ENCODE results near the gene IST1. TPM values are rescaled to one million over a fixed set of nuclear protein-coding genes. Genes with fewer than 3 reads are reported as not detected.
"Not testable (repeated sequence)": the region's sequence is repeated elsewhere in the genome, so short reads cannot be mapped to it uniquely, and the experiment has no call there.

Gene IST1
- total RNA-seq, 1 donor from 2014 or later = 157 TPM

GRCh38 chr16:71855937-71856662 is 39.2 kb upstream of the IST1 start:
- no peak overlapping the region for H3K4me3 ChIP-seq (ENCODE audit: low read depth, low read length)
- no peaks in the 10 kb centered on the region for H3K27me3 ChIP-seq (ENCODE audit: control insufficient read depth, insufficient read depth, low read length)
- TF ChIP-seq CTCF (IDR thresholded peaks at IDR 0.05; ENCODE audit: insufficient read depth, low read length, severe bottlenecking) = no peak
- no peak for DNase-seq (ENCODE audit: low read depth)
- H3K36me3 ChIP-seq (ENCODE audit: control insufficient read depth, insufficient read depth, low read length) = peaks cover 5% of the 10 kb centered on the region
- no peak for FAIRE-seq

- no peak for FAIRE-seq
- H3K36me3 ChIP-seq (ENCODE audit: control insufficient read depth, insufficient read depth, low read length) = peaks cover 1% of the 10 kb centered on the region
Observed at GRCh38 chr16:71859762-71860521, 35.4 kb upstream of the IST1 start.

GRCh38 chr16:71863995-71864394 is 31.3 kb upstream of the IST1 start:
- Histone ChIP-seq H3K36me3 (ENCODE audit: control insufficient read depth, insufficient read depth, low read length) (peaks cover 4% of the 10 kb centered on the region), H3K4me3 (ENCODE audit: low read depth, low read length) (no peak overlapping the region), H3K27me3 (ENCODE audit: control insufficient read depth, insufficient read depth, low read length) (no peaks in the 10 kb centered on the region)
- DNase-seq (ENCODE audit: low read depth) = no peak
- no peak for FAIRE-seq
- no peak for TF ChIP-seq CTCF (IDR thresholded peaks at IDR 0.05; ENCODE audit: insufficient read depth, low read length, severe bottlenecking)

More at GRCh38 chr16:71859762-71860521, 35.4 kb upstream of the IST1 start:
- no peak for TF ChIP-seq CTCF (IDR thresholded peaks at IDR 0.05; ENCODE audit: insufficient read depth, low read length, severe bottlenecking)
- no peak for DNase-seq (ENCODE audit: low read depth)
- H3K4me3 ChIP-seq (ENCODE audit: low read depth, low read length) = no peak overlapping the region
- H3K27me3 ChIP-seq (ENCODE audit: control insufficient read depth, insufficient read depth, low read length) = no peaks in the 10 kb centered on the region

GRCh38 chr16:71865173-71865863 is 30.0 kb upstream of the IST1 start:
- DNase-seq (ENCODE audit: low read depth) (no peak), FAIRE-seq (peak; percentile 55)
- no peaks in the 10 kb centered on the region for H3K27me3 ChIP-seq (ENCODE audit: control insufficient read depth, insufficient read depth, low read length)
- TF ChIP-seq CTCF (IDR thresholded peaks at IDR 0.05; ENCODE audit: insufficient read depth, low read length, severe bottlenecking) = no peak
- H3K36me3 ChIP-seq (ENCODE audit: control insufficient read depth, insufficient read depth, low read length) = peaks cover 4% of the 10 kb centered on the region
- H3K4me3 ChIP-seq (ENCODE audit: low read depth, low read length) = no peak overlapping the region

- DNase-seq (ENCODE audit: low read depth); FAIRE-seq; H3K4me3 ChIP-seq (ENCODE audit: low read depth, low read length); H3K27me3 ChIP-seq (ENCODE audit: control insufficient read depth, insufficient read depth, low read length); H3K36me3 ChIP-seq (ENCODE audit: control insufficient read depth, insufficient read depth, low read length): not testable (repeated sequence)
Observed at GRCh38 chr16:71867175-71867574, 28.2 kb upstream of the IST1 start.

- H3K4me3 ChIP-seq (ENCODE audit: low read depth, low read length) = no peak overlapping the region
- H3K27me3 ChIP-seq (ENCODE audit: control insufficient read depth, insufficient read depth, low read length) = no peaks in the 10 kb centered on the region
- DNase-seq (ENCODE audit: low read depth) = no peak
- no peak for TF ChIP-seq CTCF (IDR thresholded peaks at IDR 0.05; ENCODE audit: insufficient read depth, low read length, severe bottlenecking)
- peaks cover 4% of the 10 kb centered on the region for H3K36me3 ChIP-seq (ENCODE audit: control insufficient read depth, insufficient read depth, low read length)
- FAIRE-seq = no peak
Observed at GRCh38 chr16:71867939-71868338, 27.4 kb upstream of the IST1 start.

Data from bronchial epithelial cell (primary cell).